GM10248 (cell line): ENCODE data around the gene TEX2.
"Not testable (repeated sequence)": the region's sequence is repeated elsewhere in the genome, so short reads cannot be mapped to it uniquely, and the experiment has no call there.

Experiments
- CTCF ChIA-PET: fragments of 300-600 bp; sonication (Branson Sonifier 250); formaldehyde crosslinking; extraction: SDS; loops from one replicate; lab custom pipeline; 2021; ENCODE audit warnings: antibody characterized with exemption; lab: Yijun Ruan, JAX
- POLR2A ChIA-PET: fragments of 350-650 bp; sonication (Branson Sonifier 250); formaldehyde crosslinking; extraction: SDS; loops from one replicate; lab custom pipeline; 2020; ENCODE audit warnings: antibody characterized with exemption; lab: Yijun Ruan, JAX
- DNase-seq: peaks from one replicate; pipeline ENCODE4 v3.0.0; 2012; ENCODE audit errors: extremely low spot score
- TF ChIP-seq, protein P1 (sequence below): IDR thresholded peaks from 2 replicates; pipeline ENCODE4 v1.5.1; 2012; ENCODE audit warnings: mild to moderate bottlenecking, low read depth; ENCODE audit errors: extremely low read depth, missing control alignments, control extremely low read depth

TEX2 gene

GRCh38 chr17:64185101-64185500 is 78.0 kb downstream of the TEX2 start:
- ChIA-PET CTCF (interaction anchor here (0.7 to 1.0 kb wide), 2 partner anchors 9 to 10 kb away, joined by 4 read pairs; no protein-coding TSS in a partner anchor), POLR2A (no interaction called here)
- TF ChIP-seq, protein P1, sequence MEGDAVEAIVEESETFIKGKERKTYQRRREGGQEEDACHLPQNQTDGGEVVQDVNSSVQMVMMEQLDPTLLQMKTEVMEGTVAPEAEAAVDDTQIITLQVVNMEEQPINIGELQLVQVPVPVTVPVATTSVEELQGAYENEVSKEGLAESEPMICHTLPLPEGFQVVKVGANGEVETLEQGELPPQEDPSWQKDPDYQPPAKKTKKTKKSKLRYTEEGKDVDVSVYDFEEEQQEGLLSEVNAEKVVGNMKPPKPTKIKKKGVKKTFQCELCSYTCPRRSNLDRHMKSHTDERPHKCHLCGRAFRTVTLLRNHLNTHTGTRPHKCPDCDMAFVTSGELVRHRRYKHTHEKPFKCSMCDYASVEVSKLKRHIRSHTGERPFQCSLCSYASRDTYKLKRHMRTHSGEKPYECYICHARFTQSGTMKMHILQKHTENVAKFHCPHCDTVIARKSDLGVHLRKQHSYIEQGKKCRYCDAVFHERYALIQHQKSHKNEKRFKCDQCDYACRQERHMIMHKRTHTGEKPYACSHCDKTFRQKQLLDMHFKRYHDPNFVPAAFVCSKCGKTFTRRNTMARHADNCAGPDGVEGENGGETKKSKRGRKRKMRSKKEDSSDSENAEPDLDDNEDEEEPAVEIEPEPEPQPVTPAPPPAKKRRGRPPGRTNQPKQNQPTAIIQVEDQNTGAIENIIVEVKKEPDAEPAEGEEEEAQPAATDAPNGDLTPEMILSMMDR = no peak
- no peak for DNase-seq

DNA sequence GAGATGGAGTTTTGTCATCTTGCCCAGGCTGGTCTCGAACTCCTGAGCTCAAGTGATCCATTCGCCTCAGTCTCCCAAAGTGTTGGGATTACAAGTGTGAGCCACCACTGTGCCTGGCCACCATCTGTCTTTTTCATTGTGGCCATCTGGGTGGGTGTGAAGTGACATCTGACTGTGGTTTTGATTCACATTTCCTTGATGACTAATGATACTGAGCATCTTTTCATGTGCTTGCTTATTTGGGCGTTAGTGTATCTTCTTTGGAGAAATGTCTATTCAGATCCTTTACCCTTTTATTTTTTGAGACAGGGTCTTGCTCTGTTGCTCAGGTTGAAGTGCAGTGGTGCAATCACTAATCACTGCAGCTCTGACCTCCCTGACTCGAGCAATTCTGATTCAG is 79.2 kb downstream of the TEX2 start:
- CTCF ChIA-PET = interaction anchor here (1.0 to 1.4 kb wide), 2 partner anchors 8 to 123 kb away, joined by 3 to 4 read pairs; no protein-coding TSS in a partner anchor
- TF ChIP-seq, protein P1 = no peak
- DNase-seq = no peak
- POLR2A ChIA-PET = no interaction called here

DNA sequence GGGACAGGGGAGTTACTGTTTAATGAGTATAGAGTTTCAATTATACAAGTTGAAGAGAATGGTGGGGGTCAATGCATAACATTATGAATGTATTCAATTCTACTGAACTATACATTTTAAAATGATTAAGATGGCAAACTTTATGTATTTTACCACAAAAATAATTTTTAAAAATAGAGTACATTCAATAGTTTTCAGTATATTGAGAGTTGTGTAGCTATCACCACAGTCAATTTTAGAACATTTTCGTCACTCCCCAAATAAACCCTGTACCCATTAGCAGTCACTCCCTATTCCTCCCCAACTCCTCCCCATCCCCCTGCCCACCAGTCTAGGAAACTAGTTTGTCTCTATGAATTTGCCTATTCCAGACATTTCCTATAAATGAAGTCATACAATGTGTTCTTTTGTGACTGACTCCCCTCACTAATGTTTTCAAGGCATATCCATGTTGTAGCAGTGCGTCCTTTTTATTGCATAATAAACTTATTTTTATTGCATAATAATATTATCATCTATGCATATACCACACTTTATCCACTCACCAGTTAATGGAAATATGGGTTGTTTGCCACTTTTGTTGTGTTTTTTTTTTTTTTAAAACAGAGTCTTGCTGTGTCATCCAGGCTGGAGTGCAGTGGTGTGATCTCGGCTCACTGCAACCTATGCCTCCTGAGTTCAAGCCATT is 80.6 kb downstream of the TEX2 start:
- DNase-seq = no peak
- CTCF ChIA-PET = interaction anchor here (1.0 kb wide), 2 partner anchors 11 to 25 kb away, joined by 3 read pairs; no protein-coding TSS in a partner anchor
- POLR2A ChIA-PET = no interaction called here
- TF ChIP-seq, protein P1 = no peak

DNA sequence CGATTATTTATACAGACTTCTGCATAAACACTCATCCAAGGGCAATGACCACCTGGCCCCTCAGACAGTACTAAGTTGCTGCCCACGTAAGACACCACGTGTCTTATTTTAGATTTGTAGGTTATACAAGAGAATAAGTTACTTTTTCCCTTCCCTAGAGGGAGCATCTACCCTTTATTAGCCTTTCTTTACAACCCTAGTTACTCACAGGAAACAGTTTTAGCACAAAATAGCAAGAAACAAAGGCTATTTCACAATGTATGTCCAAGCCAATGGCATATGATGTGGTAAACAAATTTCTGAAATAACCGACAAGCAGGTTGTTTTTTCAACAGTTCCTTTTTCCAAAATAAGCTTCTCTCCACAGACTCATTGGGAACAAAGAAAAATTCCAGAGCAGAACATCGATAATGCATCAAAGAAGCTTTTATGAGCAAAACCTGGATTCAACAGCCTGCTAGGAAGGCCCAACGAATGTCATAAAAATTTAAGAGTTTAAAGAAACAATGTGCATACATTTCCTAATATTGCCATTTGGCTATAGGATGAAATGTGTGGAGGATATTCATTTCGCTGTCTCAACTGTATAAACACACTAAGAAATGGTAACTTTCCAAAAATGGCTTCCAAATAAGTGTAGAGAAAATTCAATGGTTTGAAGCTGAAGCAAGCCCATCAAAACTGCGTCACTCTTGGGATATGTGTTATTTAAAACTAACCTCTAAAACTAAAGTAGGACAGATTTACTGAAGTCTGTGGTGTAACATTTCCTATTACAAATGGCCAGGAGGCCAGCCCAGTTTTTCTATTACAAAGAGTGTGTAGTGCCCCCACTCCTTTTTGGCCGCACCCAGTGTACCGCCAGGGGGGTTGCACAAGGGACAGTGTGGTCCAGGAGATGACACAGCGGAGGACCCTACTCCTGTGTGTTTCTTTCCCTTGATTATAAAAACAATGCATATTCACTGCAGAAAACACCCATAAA is 82.7 kb downstream of the TEX2 start:
- DNase-seq = no peak
- ChIA-PET CTCF (interaction anchor here (4.7 kb wide), 1 partner anchor 14 kb away, joined by 15 read pairs; no protein-coding TSS in a partner anchor), POLR2A (no interaction called here)
- TF ChIP-seq, protein P1 = no peak

GRCh38 chr17:64179024-64179423 is 84.0 kb downstream of the TEX2 start:
- CTCF ChIA-PET = interaction anchor here (0.8 to 4.7 kb wide), 3 partner anchors 15 to 57 kb away, joined by 3 to 15 read pairs (median 4); no protein-coding TSS in a partner anchor
- DNase-seq, POLR2A ChIA-PET: not testable (repeated sequence)

GRCh38 chr17:64178011-64178825 is 84.8 kb downstream of the TEX2 start:
- ChIA-PET POLR2A (interaction anchor here (0.6 kb wide), 1 partner anchor 33 kb away, joined by 3 read pairs; no protein-coding TSS in a partner anchor), CTCF (interaction anchor here (0.8 to 4.7 kb wide), 4 partner anchors 16 to 58 kb away, joined by 3 to 15 read pairs (median 4); no protein-coding TSS in a partner anchor)
- no peak for DNase-seq
- TF ChIP-seq, protein P1 = no peak
